Measurements from ENCODE around the gene SLC20A1. TPM values are rescaled to one million over a fixed set of nuclear protein-coding genes. Genes with fewer than 3 reads are reported as not detected.
"Not testable (repeated sequence)": the region's sequence is repeated elsewhere in the genome, so short reads cannot be mapped to it uniquely, and the experiment has no call there.

The SLC20A1 gene
- total RNA-seq, 1 donor from 2014 or later, result 18.5 TPM

DNA sequence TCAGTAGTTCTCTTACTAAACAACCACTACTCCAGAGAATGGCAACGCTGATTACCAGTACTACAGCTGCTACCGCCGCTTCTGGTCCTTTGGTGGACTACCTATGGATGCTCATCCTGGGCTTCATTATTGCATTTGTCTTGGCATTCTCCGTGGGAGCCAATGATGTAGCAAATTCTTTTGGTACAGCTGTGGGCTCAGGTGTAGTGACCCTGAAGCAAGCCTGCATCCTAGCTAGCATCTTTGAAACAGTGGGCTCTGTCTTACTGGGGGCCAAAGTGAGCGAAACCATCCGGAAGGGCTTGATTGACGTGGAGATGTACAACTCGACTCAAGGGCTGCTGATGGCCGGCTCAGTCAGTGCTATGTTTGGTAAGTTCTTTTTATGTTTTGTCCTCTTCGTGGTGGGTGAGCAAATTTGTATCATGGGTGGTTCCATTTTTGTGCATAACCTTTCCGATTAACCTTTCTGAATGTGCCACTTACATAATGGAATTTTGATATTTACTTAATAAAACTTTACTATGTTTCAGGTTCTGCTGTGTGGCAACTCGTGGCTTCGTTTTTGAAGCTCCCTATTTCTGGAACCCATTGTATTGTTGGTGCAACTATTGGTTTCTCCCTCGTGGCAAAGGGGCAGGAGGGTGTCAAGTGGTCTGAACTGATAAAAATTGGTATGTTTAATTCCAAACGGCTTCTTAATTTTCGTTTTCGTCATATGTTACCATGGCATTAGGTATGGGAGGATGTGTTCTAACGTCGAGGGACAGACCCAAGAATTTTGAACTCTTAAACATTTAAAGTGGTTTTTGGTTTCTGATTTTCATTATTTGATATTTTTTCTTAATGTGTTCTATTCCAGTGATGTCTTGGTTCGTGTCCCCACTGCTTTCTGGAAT, 1.3 kb downstream of the SLC20A1 start:
- no peak for ATAC-seq

- ATAC-seq, result no peak
Observed at GRCh38 chr2:112648081-112648480, 2.3 kb downstream of the SLC20A1 start.

DNA sequence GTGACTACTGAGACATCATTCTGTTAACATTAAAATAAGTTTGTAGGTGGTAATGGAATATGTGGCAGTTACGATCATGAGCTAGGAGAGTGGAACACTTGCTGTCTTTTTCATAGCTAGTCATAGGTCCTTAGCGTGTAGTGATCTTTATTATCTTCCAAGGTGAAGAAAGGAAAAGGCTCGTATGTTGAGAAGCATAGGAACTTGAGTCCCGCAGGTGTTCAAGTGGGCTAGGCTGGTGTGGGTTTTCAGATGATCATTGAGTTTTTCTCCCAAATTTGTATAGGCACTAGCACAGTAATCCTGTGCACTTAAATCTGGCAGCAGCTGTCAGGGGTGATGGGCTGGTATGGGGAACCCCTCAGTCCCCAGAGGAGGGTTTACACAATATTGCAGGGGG, 10.9 kb downstream of the SLC20A1 start:
- ATAC-seq, result no peak

DNA sequence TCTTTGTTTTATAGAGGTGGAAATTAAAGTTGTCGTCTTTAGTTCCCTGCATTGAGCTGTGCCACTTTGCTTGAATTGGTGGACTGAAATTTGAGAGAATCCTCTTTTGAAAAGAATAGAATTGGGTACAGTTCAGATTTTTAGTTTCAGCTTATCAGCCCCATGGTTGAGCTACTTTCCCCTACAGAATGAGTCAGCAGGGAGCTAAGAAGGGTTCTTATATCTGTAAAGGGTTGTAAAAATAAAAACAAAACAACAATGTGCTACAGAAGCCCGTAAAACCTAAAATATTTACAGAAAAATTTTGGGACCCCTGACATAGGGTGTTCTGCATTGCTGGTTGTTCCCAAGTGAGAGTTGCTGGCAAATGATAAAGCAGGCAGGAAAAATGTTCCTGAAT, 12.6 kb downstream of the SLC20A1 start:
- ATAC-seq, result no peak

DNA sequence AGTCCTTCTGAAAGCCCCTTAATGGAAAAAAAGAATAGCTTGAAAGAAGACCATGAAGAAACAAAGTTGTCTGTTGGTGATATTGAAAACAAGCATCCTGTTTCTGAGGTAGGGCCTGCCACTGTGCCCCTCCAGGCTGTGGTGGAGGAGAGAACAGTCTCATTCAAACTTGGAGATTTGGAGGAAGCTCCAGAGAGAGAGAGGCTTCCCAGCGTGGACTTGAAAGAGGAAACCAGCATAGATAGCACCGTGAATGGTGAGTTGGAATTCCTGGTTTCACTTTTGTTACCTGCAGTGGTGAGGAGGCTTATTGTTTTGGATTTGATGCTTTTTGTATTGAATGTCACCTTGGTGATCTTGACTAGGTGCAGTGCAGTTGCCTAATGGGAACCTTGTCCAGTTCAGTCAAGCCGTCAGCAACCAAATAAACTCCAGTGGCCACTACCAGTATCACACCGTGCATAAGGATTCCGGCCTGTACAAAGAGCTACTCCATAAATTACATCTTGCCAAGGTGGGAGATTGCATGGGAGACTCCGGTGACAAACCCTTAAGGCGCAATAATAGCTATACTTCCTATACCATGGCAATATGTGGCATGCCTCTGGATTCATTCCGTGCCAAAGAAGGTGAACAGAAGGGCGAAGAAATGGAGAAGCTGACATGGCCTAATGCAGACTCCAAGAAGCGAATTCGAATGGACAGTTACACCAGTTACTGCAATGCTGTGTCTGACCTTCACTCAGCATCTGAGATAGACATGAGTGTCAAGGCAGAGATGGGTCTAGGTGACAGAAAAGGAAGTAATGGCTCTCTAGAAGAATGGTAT, 13.3 kb downstream of the SLC20A1 start:
- no peak for ATAC-seq

DNA sequence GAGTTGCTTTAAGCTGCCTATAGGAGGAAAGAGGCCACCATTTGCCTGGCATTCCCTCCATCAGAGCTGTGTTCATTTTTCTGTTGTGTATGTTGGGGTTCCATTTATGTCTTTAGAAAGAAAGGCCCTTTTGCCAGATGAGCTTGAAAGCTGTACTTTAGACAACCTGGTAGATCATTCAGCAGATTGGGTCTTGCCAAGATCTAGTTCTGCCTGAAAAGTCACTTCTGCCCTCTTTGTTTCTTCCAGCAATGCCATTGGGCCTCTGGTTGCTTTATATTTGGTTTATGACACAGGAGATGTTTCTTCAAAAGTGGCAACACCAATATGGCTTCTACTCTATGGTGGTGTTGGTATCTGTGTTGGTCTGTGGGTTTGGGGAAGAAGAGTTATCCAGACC, 14.4 kb downstream of the SLC20A1 start:
- ATAC-seq, result no peak

DNA sequence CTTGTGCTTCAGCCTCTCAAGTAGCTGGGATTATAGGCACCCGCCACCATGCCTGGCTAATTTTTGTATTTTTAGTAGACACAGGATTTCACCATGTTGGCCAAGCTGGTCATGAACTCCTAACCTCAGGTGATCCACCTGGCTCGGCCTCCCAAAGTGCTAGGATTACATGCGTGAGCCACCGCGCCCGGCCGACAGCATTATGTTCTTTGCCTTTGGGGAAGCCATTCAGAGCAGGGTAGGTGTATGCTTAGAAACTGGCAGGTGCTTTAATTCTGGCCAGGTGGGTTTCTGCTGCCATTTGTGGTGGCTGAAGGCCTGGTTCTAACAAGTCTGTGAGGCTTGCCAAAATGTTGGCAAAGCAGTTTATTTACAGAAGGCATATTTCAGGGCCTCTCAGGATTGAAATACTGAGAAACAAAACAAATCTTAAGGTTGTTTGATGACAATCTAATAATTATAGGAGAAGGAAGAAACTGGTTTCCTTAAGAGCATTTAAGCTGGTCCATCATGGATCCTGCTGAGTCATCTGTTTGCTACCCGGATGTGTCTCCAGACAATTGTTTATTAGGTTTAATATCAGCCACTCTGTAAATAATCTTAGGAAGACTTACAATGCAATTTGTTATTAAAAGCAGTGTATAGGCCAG, 16.0 kb downstream of the SLC20A1 start:
- ATAC-seq, result peak; percentile 74

GRCh38 chr2:112662704-112663103, 17.0 kb downstream of the SLC20A1 start:
- ATAC-seq, result no peak

DNA sequence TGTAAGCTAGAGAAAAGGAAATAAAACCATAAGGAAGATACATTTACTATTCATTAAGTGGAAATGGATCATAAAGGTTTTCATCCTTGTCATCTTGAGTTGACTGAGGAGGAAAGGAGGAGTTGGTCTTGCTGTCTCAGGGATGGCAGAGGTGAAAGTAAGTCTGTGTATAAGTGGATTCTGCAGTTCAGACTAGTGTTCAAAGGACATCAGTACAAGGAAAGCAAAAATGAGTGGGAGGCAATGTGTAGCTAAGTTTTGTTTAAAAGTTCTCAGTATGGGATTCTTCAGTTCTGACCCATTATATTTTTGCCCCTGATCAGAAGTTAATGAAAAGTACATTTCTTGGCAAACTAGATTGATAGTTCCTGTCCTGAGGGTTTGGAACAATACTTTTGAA, 18.9 kb downstream of the SLC20A1 start:
- ATAC-seq, result no peak

- ATAC-seq, result no peak
Observed at GRCh38 chr2:112665113-112665780, 19.5 kb downstream of the SLC20A1 start.

DNA sequence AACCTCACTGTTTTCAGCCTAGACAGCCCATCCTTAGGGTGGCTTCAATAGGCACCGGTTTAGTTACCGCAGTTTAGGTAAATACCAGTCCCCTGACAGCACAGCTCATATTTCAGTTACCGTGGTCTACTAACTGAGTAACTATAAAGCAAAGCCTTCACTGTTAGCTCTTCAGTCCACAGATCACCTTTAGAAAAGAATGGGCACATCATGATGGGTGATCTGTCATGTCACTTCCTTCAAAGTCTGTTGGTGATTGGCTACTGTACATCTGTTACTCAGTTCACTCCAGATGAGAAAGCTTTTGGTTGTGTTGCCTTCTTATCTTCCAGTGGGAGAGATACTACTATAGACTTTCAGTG, 21.0 kb downstream of the SLC20A1 start:
- peak; percentile 9 for ATAC-seq

- not testable (repeated sequence) for ATAC-seq
Observed at GRCh38 chr2:112667540-112667939, 21.8 kb downstream of the SLC20A1 start.

DNA sequence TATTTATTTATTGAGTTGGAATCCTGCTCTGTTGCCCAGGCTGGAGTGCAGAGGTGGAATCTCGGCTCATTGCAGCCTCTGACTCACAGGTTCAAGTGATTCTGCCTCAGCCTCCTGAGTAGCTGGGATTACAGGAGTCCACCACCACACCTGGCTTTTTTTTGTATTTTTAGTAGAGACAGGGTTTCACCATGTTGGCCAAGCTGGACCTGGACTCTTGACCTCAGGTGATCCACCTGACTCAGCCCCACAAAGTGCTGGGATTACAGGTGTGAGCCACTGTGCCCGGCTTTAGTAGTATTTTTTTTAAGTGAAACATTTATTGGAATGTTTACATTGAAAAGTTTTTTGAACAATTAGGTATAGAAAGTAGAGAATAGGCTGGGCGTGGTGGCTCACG, 23.9 kb downstream of the SLC20A1 start:
- ATAC-seq, result no peak

GRCh38 chr2:112670252-112671022, 24.7 kb downstream of the SLC20A1 start:
- no peak for ATAC-seq

DNA sequence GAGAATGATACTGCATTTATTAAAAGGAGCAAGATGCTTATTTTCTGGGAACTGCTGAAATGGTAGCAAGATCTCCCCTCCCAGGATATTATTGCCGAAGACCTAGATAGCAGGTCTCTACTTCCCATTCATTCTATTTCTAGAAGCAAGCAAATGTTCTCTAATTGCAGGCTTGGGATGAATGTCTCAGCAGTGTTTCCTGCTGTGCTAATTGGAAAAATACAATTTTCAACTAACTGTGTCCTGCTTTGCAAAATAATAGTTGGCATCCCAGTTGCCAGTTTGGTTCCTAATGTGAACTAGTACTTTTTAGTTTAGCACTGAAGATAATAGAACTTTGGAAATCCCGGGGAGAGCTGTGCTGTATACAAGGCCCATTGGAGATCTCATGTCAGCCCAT, 26.1 kb downstream of the SLC20A1 start:
- no peak for ATAC-seq

- ATAC-seq, result no peak
Observed at GRCh38 chr2:112673008-112673407, 27.3 kb downstream of the SLC20A1 start.

DNA sequence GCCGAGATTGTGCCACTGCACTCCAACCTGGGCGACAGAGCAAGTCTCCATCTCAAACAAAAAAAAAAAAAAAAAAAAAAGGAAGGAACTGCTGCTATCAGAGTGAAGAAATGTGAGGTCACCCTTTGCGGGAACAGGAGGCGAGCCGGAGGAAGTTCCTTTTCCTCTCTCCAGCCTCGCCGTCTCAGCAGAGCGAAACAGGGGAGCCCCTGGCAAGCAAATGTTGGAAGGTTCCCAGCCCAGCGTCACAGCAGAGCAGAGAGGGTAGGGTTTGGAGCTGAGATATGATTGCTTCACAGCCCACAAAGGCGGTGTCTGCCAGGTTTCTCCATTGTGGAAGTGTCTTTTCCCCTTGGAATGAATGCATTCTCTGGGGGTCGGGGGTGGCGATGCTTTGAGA, 28.5 kb downstream of the SLC20A1 start:
- peak; percentile 76 for ATAC-seq

DNA sequence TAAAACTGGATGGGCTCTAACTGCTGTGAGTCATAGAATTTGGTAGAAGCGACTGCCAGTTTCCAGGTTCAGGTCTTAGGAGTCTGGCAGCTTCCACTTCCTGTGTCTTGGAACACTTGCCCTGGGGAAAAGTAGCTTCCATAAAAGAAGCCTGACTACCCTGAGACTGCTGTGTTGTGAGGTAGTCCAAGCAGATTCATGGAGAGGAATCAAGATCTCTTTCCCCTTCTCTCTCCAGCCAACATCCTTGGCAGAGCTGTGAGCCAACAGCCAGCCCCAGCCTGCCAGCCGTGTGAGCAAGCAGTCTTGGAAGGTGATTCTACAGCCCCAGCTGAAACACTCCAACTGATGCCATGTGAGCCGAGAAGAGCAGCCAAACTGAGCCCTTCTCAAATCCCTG, 33.7 kb downstream of the SLC20A1 start:
- ATAC-seq, result peak; percentile 77

- ATAC-seq, result no peak
Observed at GRCh38 chr2:112680666-112681101, 34.9 kb downstream of the SLC20A1 start.

- no peak for ATAC-seq
Observed at GRCh38 chr2:112682101-112682500, 36.4 kb downstream of the SLC20A1 start.

- ATAC-seq, result no peak
Observed at GRCh38 chr2:112683550-112684414, 38.0 kb downstream of the SLC20A1 start.
